ENCODE results near the gene OPN1SW.

GRCh38 chr7:128735436-128735835 is 40.2 kb downstream of the OPN1SW start:
- TF ChIP-seq, protein P1, sequence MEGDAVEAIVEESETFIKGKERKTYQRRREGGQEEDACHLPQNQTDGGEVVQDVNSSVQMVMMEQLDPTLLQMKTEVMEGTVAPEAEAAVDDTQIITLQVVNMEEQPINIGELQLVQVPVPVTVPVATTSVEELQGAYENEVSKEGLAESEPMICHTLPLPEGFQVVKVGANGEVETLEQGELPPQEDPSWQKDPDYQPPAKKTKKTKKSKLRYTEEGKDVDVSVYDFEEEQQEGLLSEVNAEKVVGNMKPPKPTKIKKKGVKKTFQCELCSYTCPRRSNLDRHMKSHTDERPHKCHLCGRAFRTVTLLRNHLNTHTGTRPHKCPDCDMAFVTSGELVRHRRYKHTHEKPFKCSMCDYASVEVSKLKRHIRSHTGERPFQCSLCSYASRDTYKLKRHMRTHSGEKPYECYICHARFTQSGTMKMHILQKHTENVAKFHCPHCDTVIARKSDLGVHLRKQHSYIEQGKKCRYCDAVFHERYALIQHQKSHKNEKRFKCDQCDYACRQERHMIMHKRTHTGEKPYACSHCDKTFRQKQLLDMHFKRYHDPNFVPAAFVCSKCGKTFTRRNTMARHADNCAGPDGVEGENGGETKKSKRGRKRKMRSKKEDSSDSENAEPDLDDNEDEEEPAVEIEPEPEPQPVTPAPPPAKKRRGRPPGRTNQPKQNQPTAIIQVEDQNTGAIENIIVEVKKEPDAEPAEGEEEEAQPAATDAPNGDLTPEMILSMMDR (IDR thresholded peaks at IDR 0.05) = no peak
- TF ChIP-seq POLR2A (IDR thresholded peaks at IDR 0.05) = no peak
